GM18508 (cell line): ENCODE data around the gene BANF2.

Source experiments
- ATAC-seq: cut with Tn5 transposase; IDR thresholded peaks from one replicate; pipeline ENCODE4 v1.9.1; 2021; ENCODE audit warnings: moderate number of reproducible peaks; ENCODE audit not compliant: insufficient read depth, unreplicated experiment

Gene BANF2

GRCh38 chr20:17663486-17663885, 36.3 kb upstream of the BANF2 start:
- ATAC-seq: no peak

GRCh38 chr20:17664025-17664633, 35.6 kb upstream of the BANF2 start:
- no peak for ATAC-seq

DNA sequence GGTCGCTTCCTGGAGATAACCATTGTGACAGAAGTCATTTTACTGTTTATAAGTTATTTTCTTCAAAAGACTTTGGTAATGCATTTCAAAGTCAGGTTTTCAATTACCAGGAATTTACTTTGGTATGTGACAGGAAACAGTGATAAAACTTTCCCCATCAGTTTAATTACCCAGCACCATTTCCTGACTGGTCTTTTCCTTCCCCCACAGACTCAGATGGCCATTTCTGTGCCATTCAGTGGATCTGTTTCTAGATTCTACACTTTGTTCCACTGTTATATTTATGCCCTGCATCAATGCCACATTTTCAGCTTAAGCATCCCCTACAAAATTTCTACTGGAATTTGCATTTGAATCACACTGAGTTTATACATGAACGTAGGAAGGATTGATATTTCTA, 34.0 kb upstream of the BANF2 start:
- no peak for ATAC-seq

DNA sequence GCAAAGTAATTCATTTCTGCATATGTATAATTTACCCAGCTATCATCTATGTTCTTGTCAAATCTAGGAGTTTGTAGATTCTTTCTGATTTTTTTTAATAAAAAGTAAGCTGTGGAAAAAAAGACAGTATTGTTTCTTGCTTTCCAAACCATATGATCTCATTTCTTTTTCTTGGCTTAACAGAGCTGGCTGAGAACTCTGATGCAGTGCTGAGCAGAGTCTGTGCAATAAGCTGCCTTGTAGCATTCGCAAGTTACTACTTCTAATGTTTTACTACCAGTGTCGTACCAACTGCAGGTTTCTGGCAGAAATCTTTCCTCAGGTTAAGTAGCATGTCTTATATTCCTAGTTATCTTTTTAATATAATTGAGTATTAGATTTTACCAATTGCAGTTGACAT, 33.3 kb upstream of the BANF2 start:
- ATAC-seq: no peak

- no peak for ATAC-seq
Observed at GRCh38 chr20:17667445-17667844, 32.3 kb upstream of the BANF2 start.

GRCh38 chr20:17668432-17668831, 31.3 kb upstream of the BANF2 start:
- no peak for ATAC-seq

GRCh38 chr20:17669306-17669931, 30.3 kb upstream of the BANF2 start:
- ATAC-seq: no peak

- ATAC-seq: no peak
Observed at GRCh38 chr20:17671011-17671410, 28.8 kb upstream of the BANF2 start.

GRCh38 chr20:17671565-17671964, 28.2 kb upstream of the BANF2 start:
- ATAC-seq: no peak

DNA sequence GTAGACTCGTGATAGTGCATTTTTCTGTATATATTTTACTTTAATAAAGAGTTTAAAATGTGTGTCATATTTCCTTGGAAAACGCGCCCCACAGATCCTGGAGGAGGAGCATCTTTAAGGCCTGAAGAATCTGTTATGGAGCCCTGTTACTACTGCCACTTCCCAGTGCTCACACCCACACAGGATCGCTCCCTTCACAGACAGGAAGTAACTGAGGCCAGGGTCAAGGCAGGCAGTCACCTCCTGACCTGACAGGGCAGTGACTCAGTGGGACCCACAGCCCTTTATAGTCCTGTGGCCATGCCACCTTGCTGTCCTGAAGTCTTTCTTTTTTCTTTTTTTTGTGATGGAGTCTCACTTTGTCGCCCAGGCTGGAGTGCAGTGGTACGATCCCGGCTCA, 26.7 kb upstream of the BANF2 start:
- no peak for ATAC-seq

- no peak for ATAC-seq
Observed at GRCh38 chr20:17674722-17675518, 24.8 kb upstream of the BANF2 start.

DNA sequence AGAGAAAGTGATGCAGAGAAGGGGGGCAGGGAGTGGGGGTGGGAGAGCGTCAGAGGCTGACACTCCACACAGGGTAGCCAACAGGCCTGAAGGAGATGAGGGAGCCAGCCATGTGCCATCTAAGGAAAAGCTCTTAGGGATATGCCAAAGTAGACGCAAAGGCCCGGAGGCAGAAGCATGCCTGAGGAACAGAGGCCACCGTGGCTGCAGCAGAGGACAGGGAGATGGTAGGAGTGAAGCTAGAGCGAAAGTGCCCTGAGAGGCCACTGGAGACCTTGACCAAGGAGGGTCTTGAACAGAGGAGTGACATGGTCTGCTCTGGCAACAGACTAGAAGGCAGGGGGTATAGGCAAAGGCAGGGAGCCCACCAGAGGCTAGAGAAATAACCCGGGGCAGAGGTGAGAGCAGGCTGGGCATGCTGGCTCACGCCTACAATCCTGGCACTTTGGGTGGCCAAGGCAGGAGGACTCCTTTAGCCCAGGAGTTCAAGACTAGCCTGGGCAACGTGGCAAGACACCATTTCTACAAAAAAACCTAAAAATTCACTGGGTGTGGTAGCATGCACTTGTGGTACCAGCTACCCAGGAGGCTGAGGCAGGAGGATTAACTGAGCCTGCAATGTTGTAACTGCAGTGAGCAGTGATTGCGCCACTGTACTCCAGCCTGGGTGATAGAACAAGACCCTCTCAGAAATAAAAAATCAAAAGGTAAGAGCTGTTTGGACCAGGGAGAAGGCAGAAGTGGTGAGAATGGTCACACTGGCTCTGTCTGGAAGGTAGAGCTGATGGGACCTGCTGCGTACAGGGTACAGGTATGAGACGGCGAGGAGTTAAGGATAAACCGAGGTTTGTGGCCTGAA, 24.0 kb upstream of the BANF2 start:
- no peak for ATAC-seq

GRCh38 chr20:17676378-17676759, 23.4 kb upstream of the BANF2 start:
- no peak for ATAC-seq

- ATAC-seq: no peak
Observed at GRCh38 chr20:17676942-17677341, 22.8 kb upstream of the BANF2 start.

DNA sequence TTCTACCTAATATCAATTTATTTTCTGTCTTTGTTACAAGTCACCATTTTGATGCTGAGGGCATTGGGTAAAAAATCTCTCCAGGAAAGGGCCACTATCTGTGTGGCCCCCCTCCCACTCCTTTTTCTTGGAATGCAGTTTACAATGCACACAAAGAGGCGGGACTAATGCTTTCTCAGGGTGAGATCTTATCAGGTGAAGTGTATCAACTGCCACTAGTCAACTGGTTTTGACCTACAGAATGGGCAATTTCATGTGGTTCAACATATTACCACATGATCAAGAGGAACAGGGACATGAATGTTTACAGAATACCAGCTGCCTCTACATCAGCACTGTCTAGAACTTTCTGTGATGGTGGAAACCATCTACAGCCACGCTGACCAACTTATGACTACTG, 21.5 kb upstream of the BANF2 start:
- ATAC-seq: no peak

DNA sequence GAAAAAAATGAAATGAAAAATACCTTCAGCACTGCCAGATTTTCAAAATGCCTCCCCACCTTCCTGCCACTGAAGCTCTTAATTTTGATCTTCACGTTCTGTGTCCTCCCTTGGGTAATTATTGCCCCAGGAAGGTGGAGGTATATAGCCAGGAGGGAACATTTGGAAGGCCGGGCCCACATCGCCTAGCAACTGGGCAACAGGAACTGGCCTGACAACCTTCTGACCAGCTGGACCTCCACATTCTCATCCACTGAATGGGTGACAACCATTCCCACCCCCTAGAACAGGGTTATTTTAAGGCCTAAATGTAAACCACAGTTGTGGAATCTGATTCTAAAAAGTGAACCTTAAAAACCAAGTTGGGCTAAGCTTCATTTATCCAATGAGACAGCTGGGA, 20.9 kb upstream of the BANF2 start:
- ATAC-seq: no peak

DNA sequence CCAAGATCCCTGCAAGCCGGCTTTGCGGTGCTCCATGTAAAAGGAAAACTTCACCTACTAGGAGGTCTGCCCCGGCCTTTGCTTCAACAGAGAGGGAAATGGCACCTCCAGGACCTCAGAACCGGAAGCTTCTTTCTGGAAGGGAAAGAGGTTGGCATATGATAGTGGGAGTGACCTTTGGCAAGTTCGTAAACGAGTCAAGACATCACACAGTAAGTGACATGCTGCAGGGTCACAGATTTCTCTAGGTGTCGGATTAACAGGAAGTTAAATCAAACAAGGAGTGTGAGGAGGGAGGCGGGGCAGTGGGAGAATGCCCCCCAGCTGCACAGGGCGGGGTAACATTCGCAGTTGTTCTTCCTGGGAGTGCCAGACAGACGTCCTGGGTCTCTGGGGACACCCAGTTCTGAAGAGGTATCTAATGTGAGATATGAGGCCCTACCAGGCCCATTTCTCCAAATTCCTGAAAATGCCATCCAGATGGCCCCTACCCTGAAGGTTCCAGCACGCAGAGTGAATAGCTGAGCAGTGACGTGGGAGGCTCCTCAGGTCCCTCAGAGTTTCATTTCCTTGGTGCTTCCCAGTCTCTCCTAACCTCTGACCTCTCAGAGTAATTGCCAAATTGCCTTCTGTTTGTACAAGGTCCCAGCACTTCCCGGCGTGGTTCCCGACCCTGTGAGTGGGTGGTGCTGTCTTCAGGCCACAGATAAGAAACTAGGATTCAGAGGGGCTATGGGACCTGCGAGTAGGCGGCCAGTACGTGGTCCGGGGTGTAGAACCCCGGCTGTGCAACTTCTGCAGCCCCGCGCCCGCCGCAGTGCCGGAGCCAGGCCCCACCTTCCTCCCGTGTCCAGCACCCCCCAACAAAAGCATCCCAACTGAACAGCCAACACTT, 19.6 kb upstream of the BANF2 start:
- no peak for ATAC-seq

- ATAC-seq: no peak
Observed at GRCh38 chr20:17680836-17681725, 18.7 kb upstream of the BANF2 start.

DNA sequence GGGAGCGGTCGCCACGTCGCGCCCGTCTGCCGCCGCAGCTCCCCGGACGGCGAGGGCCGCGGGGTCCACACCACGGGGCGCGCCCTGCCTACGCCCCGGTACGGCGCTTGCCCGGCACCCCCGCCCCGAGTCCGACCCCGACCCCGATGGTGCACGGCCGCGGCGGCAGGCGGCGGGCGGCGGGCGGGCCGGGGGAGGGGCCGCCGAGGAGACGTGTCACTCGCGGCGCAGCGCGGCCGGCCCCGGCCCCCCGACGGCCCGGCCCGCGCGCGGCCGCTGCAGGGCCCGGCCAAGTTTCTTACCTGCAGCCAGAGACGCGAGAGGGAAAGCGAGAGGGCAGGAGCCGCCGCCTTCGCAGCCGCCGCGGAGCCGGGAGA, 18.1 kb upstream of the BANF2 start:
- ATAC-seq: no peak
